ENCODE measurements around the gene TMEM239.
"Not testable (repeated sequence)": the region's sequence is repeated elsewhere in the genome, so short reads cannot be mapped to it uniquely, and the experiment has no call there.

The TMEM239 gene

GRCh38 chr20:2816030-2816582 is at the start of gene TMEM239:
TSS of gene TMEM239 (plus strand) at chr20:2816364. CDS start at chr20:2816555, 191 bp downstream.
- H3K9ac ChIP-seq (ENCODE audit: low read length): peak within 1 kb of the TSS; percentile 51
- DNase-seq (ENCODE audit: low read depth): no peak
- no peaks in the 10 kb centered on the region for H3K36me3 ChIP-seq (ENCODE audit: control insufficient read depth, insufficient read depth, low read length, severe bottlenecking)
- H3K9me3 ChIP-seq (ENCODE audit: control insufficient read depth, low read length): peaks cover 14% of the 10 kb centered on the region
- H3K4me3 ChIP-seq (ENCODE audit: low read length): peak within 1 kb of the TSS; percentile 48
- H3K27me3 ChIP-seq (replicated peaks; ENCODE audit: control insufficient read depth, insufficient read depth, low read length): no peaks in the 10 kb centered on the region
- H3K4me1 ChIP-seq (ENCODE audit: control insufficient read depth, insufficient read depth, low read length): peaks cover 69% of the 10 kb centered on the region

GRCh38 chr20:2767768-2768631 is 48.2 kb upstream of the TMEM239 start:
- no peaks in the 10 kb centered on the region for H3K36me3 ChIP-seq (ENCODE audit: control insufficient read depth, insufficient read depth, low read length, severe bottlenecking)
- peaks cover 69% of the 10 kb centered on the region for H3K27me3 ChIP-seq (replicated peaks; ENCODE audit: control insufficient read depth, insufficient read depth, low read length)
- H3K9me3 ChIP-seq (ENCODE audit: control insufficient read depth, low read length): no peaks in the 10 kb centered on the region
- H3K4me1 ChIP-seq (ENCODE audit: control insufficient read depth, insufficient read depth, low read length): peaks cover 9% of the 10 kb centered on the region
- no peak overlapping the region for H3K9ac ChIP-seq (ENCODE audit: low read length)
- peak; percentile 52 for DNase-seq (ENCODE audit: low read depth)
- H3K4me3 ChIP-seq (ENCODE audit: low read length): no peak overlapping the region

- Histone ChIP-seq H3K4me1 (ENCODE audit: control insufficient read depth, insufficient read depth, low read length) (peaks cover 9% of the 10 kb centered on the region), H3K4me3 (ENCODE audit: low read length) (no peak overlapping the region), H3K27me3 (replicated peaks; ENCODE audit: control insufficient read depth, insufficient read depth, low read length) (peaks cover 63% of the 10 kb centered on the region), H3K36me3 (ENCODE audit: control insufficient read depth, insufficient read depth, low read length, severe bottlenecking) (no peaks in the 10 kb centered on the region), H3K9me3 (ENCODE audit: control insufficient read depth, low read length) (no peaks in the 10 kb centered on the region), H3K9ac (ENCODE audit: low read length) (no peak overlapping the region)
- DNase-seq (ENCODE audit: low read depth): no peak
Observed at GRCh38 chr20:2768632-2769015, 47.5 kb upstream of the TMEM239 start.

DNA sequence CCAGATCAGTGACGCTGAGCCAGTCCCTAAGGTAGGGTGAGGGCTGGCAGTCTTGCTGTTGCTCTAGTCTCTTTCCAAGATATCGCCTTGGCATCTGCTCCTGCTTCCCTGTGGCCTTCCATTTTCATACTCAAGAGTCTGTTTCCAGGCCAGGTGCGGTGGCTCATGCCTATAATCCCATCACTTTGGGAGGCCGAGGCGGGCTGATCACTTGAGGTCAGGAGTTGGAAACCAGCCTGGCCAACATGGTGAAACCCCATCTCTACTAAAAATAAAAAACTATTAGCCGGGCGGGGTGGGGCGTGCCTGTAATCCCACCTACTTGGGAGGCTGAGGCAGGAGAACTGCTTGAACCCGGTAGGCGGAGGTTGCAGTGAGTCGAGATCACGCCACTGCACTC is 46.1 kb upstream of the TMEM239 start:
- not testable (repeated sequence) for H3K9me3 ChIP-seq (ENCODE audit: control insufficient read depth, low read length); DNase-seq (ENCODE audit: low read depth); H3K4me1 ChIP-seq (ENCODE audit: control insufficient read depth, insufficient read depth, low read length); H3K9ac ChIP-seq (ENCODE audit: low read length); H3K4me3 ChIP-seq (ENCODE audit: low read length); H3K36me3 ChIP-seq (ENCODE audit: control insufficient read depth, insufficient read depth, low read length, severe bottlenecking)
- peaks cover 50% of the 10 kb centered on the region for H3K27me3 ChIP-seq (replicated peaks; ENCODE audit: control insufficient read depth, insufficient read depth, low read length)

DNA sequence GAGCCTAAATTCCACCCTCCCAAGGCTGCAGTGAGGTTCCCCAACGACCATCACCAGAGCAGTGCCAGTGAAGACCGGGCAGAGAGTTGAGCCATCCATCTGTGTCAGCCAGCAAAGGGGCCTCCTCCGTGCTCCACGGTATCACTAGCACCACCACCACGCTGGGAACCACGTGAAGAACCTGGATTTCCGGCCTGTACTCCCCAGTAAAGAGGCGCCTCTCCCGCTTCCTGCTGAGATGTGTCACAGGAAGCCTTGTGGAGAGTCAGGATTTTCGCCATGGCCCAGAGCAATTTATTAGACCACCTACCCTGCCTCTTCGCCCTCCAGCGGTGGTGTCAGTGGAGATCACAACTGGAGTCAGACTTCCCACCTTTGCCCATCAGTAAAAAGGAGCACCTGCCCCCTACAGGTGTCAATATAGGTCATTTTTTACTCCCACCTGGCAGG is 44.5 kb upstream of the TMEM239 start:
- H3K4me3 ChIP-seq (ENCODE audit: low read length): no peak overlapping the region
- peaks cover 9% of the 10 kb centered on the region for H3K4me1 ChIP-seq (ENCODE audit: control insufficient read depth, insufficient read depth, low read length)
- H3K27me3 ChIP-seq (replicated peaks; ENCODE audit: control insufficient read depth, insufficient read depth, low read length): peaks cover 46% of the 10 kb centered on the region
- DNase-seq (ENCODE audit: low read depth): no peak
- H3K36me3 ChIP-seq (ENCODE audit: control insufficient read depth, insufficient read depth, low read length, severe bottlenecking): no peaks in the 10 kb centered on the region
- H3K9ac ChIP-seq (ENCODE audit: low read length): no peak overlapping the region
- peaks cover 16% of the 10 kb centered on the region for H3K9me3 ChIP-seq (ENCODE audit: control insufficient read depth, low read length)

DNA sequence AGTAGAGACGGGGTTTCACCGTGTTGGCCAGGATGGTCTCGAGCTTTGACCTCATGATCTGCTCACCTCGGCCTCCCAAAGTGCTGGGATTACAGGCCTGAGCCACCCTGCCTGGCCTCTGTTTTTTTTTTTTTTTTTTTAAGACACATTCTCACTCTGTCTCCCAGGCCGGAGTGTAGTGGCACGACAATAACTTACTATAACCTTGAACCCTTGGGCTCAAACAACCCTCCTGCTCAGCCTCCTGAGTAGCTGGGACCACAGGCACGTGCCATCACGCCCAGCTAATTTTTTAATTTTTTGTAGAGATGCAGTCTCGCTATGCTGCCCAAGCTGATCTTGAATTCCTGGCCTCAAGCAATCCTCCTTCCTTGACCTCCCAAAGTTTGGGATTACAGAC is 42.4 kb upstream of the TMEM239 start:
- Histone ChIP-seq H3K36me3 (ENCODE audit: control insufficient read depth, insufficient read depth, low read length, severe bottlenecking) (no peaks in the 10 kb centered on the region), H3K4me1 (ENCODE audit: control insufficient read depth, insufficient read depth, low read length) (no peaks in the 10 kb centered on the region), H3K27me3 (replicated peaks; ENCODE audit: control insufficient read depth, insufficient read depth, low read length) (peaks cover 36% of the 10 kb centered on the region), H3K9ac (ENCODE audit: low read length) (no peak overlapping the region), H3K4me3 (ENCODE audit: low read length) (no peak overlapping the region), H3K9me3 (ENCODE audit: control insufficient read depth, low read length) (peaks cover 16% of the 10 kb centered on the region)
- DNase-seq (ENCODE audit: low read depth): no peak

GRCh38 chr20:2775139-2775538 is 41.0 kb upstream of the TMEM239 start:
- H3K4me3 ChIP-seq (ENCODE audit: low read length): no peak overlapping the region
- no peak overlapping the region for H3K9ac ChIP-seq (ENCODE audit: low read length)
- H3K36me3 ChIP-seq (ENCODE audit: control insufficient read depth, insufficient read depth, low read length, severe bottlenecking): no peaks in the 10 kb centered on the region
- peaks cover 16% of the 10 kb centered on the region for H3K9me3 ChIP-seq (ENCODE audit: control insufficient read depth, low read length)
- no peak for DNase-seq (ENCODE audit: low read depth)
- H3K4me1 ChIP-seq (ENCODE audit: control insufficient read depth, insufficient read depth, low read length): no peaks in the 10 kb centered on the region
- peaks cover 28% of the 10 kb centered on the region for H3K27me3 ChIP-seq (replicated peaks; ENCODE audit: control insufficient read depth, insufficient read depth, low read length)

DNA sequence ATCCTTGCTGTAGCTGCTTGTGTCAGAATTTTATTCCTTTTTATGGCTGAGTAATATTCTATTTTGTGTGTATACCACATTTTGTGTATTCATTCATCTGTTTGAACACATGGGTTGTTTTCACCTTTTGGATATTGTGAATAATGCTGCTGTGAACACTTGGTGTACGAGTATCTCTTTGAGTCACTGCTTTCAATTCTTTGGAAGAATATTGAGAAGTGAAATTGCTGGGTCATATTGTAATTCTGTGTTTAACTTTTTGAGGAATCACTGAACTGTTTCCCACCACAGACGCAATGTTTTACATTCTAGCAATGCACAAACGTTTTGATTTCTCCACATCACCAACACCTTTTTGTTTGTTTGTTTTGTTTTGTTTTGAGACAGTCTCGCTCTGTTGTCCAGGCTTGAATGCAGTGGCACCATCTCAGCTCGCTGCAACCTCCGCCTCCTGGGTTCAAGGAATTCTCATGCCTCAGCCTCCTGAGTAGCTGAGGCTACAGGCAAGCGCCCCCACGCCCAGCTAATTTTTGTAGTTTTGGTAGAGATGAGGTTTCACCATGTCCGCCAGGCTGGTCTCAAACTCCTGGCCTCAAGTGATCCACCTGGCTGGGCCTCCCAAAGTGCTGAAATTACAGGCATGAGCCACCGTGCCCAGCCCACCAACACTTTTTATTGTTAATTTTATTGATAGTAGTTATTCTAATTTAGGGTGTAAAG is 37.4 kb upstream of the TMEM239 start:
- peaks cover 4% of the 10 kb centered on the region for H3K4me1 ChIP-seq (ENCODE audit: control insufficient read depth, insufficient read depth, low read length)
- no peak overlapping the region for H3K9ac ChIP-seq (ENCODE audit: low read length)
- no peaks in the 10 kb centered on the region for H3K36me3 ChIP-seq (ENCODE audit: control insufficient read depth, insufficient read depth, low read length, severe bottlenecking)
- DNase-seq (ENCODE audit: low read depth): no peak
- H3K9me3 ChIP-seq (ENCODE audit: control insufficient read depth, low read length): peaks cover 16% of the 10 kb centered on the region
- H3K4me3 ChIP-seq (ENCODE audit: low read length): no peak overlapping the region
- peaks cover 27% of the 10 kb centered on the region for H3K27me3 ChIP-seq (replicated peaks; ENCODE audit: control insufficient read depth, insufficient read depth, low read length)

- Histone ChIP-seq H3K9ac (ENCODE audit: low read length) (no peak overlapping the region), H3K4me3 (ENCODE audit: low read length) (no peak overlapping the region), H3K4me1 (ENCODE audit: control insufficient read depth, insufficient read depth, low read length) (peaks cover 4% of the 10 kb centered on the region), H3K9me3 (ENCODE audit: control insufficient read depth, low read length) (peaks cover 5% of the 10 kb centered on the region), H3K36me3 (ENCODE audit: control insufficient read depth, insufficient read depth, low read length, severe bottlenecking) (no peaks in the 10 kb centered on the region), H3K27me3 (replicated peaks; ENCODE audit: control insufficient read depth, insufficient read depth, low read length) (peaks cover 27% of the 10 kb centered on the region)
- no peak for DNase-seq (ENCODE audit: low read depth)
Observed at GRCh38 chr20:2780948-2781347, 35.2 kb upstream of the TMEM239 start.

DNA sequence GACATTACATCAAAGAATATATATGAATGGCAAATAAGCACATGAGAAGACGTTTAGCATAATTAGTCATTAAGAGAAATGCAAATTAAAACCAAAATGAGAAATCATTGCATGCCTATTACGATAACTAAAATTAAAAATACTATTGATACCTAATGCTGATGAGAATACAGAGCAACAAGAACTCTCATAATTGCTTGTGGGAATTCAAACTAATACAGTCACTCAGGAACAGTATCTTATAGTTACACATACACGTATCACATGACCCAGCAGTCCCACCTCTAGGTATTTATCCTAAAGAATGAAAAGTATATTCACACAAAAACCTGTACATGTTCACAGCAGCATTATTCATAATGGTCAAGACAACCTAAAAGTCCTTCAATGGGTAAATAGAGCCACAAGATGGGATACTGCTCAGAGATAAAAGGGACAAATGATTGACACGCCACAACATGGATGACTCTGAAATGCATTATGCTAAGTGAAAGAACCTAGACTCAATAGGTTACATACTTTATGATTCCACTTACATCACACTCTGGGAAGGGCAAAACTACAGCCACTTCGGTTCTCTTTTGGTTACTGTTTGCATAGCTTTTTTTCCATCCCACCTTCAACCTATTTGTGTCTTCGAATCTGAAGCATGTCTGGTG is 32.1 kb upstream of the TMEM239 start:
- no peak overlapping the region for H3K4me3 ChIP-seq (ENCODE audit: low read length)
- H3K36me3 ChIP-seq (ENCODE audit: control insufficient read depth, insufficient read depth, low read length, severe bottlenecking): no peaks in the 10 kb centered on the region
- peaks cover 19% of the 10 kb centered on the region for H3K27me3 ChIP-seq (replicated peaks; ENCODE audit: control insufficient read depth, insufficient read depth, low read length)
- peaks cover 4% of the 10 kb centered on the region for H3K4me1 ChIP-seq (ENCODE audit: control insufficient read depth, insufficient read depth, low read length)
- H3K9me3 ChIP-seq (ENCODE audit: control insufficient read depth, low read length): peaks cover 5% of the 10 kb centered on the region
- no peak overlapping the region for H3K9ac ChIP-seq (ENCODE audit: low read length)
- no peak for DNase-seq (ENCODE audit: low read depth)

- no peak overlapping the region for H3K9ac ChIP-seq (ENCODE audit: low read length)
- DNase-seq (ENCODE audit: low read depth): no peak
- no peaks in the 10 kb centered on the region for H3K36me3 ChIP-seq (ENCODE audit: control insufficient read depth, insufficient read depth, low read length, severe bottlenecking)
- H3K9me3 ChIP-seq (ENCODE audit: control insufficient read depth, low read length): no peaks in the 10 kb centered on the region
- peaks cover 8% of the 10 kb centered on the region for H3K27me3 ChIP-seq (replicated peaks; ENCODE audit: control insufficient read depth, insufficient read depth, low read length)
- H3K4me3 ChIP-seq (ENCODE audit: low read length): no peak overlapping the region
- H3K4me1 ChIP-seq (ENCODE audit: control insufficient read depth, insufficient read depth, low read length): no peaks in the 10 kb centered on the region
Observed at GRCh38 chr20:2793471-2793870, 22.7 kb upstream of the TMEM239 start.

Measured in adipocyte (in vitro differentiated cells).